C4-2B (cell line): Measurements from ENCODE around the gene MRFAP1L1.

Experiments
- ZFX ChIP-seq: fragments of 450-650 bp; IDR thresholded peaks from 2 replicates; pipeline ENCODE4 v1.6.1; 2017
- TF ChIP-seq, protein P1 (sequence below): fragments of 450-650 bp; conservative IDR thresholded peaks from 2 replicates; pipeline ENCODE4 v1.5.1; 2017; ENCODE audit warnings: mild to moderate bottlenecking

DNA sequence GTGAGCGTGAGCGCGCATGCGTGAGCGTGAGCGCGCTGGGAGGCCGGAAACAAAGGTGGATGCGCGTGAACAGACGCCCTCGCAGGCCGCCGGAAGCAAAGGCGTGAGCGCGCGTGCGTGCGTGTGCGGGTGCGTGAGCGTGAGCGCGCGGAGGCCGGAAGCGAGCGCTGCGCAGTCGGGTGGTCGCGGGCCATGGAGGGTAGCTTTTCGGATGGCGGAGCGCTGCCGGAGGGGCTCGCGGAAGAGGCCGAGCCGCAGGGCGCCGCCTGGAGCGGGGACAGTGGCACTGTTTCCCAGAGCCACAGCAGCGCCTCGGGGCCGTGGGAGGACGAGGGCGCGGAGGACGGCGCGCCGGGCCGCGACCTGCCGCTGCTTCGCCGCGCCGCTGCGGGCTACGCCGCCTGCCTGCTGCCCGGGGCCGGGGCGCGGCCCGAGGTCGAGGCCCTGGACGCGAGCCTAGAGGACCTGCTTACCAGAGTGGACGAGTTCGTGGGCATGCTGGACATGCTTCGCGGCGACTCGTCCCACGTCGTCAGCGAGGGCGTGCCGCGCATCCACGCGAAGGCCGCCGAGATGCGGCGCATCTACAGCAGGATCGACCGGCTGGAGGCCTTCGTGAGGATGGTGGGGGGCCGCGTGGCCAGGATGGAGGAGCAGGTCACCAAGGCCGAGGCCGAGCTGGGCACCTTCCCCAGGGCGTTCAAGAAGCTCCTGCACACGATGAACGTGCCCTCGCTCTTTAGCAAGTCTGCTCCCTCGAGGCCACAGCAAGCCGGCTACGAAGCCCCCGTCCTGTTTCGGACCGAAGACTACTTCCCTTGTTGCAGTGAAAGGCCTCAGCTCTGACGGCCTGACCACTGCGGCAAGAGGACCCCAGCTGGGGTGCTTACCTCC, 6.6 kb upstream of the MRFAP1L1 start, which contains the start of gene BLOC1S4:
- TF ChIP-seq, protein P1, sequence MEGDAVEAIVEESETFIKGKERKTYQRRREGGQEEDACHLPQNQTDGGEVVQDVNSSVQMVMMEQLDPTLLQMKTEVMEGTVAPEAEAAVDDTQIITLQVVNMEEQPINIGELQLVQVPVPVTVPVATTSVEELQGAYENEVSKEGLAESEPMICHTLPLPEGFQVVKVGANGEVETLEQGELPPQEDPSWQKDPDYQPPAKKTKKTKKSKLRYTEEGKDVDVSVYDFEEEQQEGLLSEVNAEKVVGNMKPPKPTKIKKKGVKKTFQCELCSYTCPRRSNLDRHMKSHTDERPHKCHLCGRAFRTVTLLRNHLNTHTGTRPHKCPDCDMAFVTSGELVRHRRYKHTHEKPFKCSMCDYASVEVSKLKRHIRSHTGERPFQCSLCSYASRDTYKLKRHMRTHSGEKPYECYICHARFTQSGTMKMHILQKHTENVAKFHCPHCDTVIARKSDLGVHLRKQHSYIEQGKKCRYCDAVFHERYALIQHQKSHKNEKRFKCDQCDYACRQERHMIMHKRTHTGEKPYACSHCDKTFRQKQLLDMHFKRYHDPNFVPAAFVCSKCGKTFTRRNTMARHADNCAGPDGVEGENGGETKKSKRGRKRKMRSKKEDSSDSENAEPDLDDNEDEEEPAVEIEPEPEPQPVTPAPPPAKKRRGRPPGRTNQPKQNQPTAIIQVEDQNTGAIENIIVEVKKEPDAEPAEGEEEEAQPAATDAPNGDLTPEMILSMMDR: no peak; the same call in 1 of the 2 replicates
- TF ChIP-seq ZFX: peak; percentile 94
